ENCODE measurements around the gene SMAD3.

Gene SMAD3

GRCh38 chr15:67093504-67093862, 28.1 kb downstream of the SMAD3 start:
- no peak for TF ChIP-seq CTCF (conservative IDR thresholded peaks at IDR 0.05; ENCODE audit: low read depth, low read length)
- H3K4me3 ChIP-seq (ENCODE audit: low read depth, low read length) = no peak overlapping the region
- no peak for DNase-seq (ENCODE audit: low read depth)

DNA sequence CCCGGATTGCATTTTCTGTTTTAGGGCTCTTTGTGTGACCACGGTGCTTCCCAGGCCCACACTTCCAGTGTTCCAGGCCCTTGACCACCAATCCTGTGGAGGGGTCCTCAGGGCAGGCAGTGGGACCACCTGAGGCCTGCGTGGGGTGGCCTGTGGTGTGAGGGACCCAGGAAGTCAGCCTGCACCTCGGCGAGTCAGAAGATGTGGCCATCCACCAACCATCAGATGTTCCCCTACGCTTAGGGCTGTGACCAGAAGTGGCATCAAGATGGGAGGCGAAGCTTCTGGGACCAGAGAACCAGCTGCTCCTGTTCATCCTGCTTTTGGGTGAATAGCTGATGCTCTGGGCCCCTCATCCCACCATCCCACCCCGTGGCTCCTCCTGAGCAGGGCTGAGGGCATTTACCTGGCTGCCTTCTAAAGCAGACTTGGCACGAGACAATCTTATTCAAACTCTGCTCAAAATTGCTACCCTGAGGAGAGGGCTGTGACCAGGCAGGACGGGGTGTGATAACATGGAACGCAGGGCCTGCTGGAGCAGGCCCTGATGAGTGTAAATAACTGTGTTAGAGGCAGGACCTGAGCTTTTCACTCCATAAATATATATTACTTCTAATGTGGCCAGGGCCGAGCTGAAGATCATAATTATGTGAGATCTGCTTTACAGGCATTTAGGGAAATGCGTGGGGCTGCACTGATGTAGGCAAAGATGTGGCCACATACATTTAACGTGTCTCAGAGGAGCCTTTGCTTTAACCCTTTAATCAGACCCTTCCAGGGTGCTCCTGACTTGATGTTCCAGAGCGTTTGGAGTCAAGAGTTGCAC, 28.8 kb downstream of the SMAD3 start:
- no peak overlapping the region for H3K4me3 ChIP-seq (ENCODE audit: low read depth, low read length)
- no peak for DNase-seq (ENCODE audit: low read depth)

GRCh38 chr15:67095912-67096311, 30.5 kb downstream of the SMAD3 start:
- TF ChIP-seq CTCF (conservative IDR thresholded peaks at IDR 0.05; ENCODE audit: low read depth, low read length) = no peak
- no peak overlapping the region for H3K4me3 ChIP-seq (ENCODE audit: low read depth, low read length)

More for the DNA sequence above, 28.8 kb downstream of the SMAD3 start:
- no peak for TF ChIP-seq CTCF (conservative IDR thresholded peaks at IDR 0.05; ENCODE audit: low read depth, low read length)

GRCh38 chr15:67096546-67097294, 31.3 kb downstream of the SMAD3 start:
- H3K4me3 ChIP-seq (ENCODE audit: low read depth, low read length) = no peak overlapping the region
- TF ChIP-seq CTCF (conservative IDR thresholded peaks at IDR 0.05; ENCODE audit: low read depth, low read length) = no peak
- no peak for DNase-seq (ENCODE audit: low read depth)

More at GRCh38 chr15:67095912-67096311, 30.5 kb downstream of the SMAD3 start:
- no peak for DNase-seq (ENCODE audit: low read depth)

GRCh38 chr15:67097424-67097823, 32.0 kb downstream of the SMAD3 start:
- no peak for TF ChIP-seq CTCF (conservative IDR thresholded peaks at IDR 0.05; ENCODE audit: low read depth, low read length)
- DNase-seq (ENCODE audit: low read depth) = no peak
- no peak overlapping the region for H3K4me3 ChIP-seq (ENCODE audit: low read depth, low read length)

- H3K4me3 ChIP-seq (ENCODE audit: low read depth, low read length) = peak overlapping the region; percentile 14
- TF ChIP-seq CTCF (conservative IDR thresholded peaks at IDR 0.05; ENCODE audit: low read depth, low read length) = no peak
- peak; percentile 89 for DNase-seq (ENCODE audit: low read depth)
Measured at GRCh38 chr15:67097930-67098740, 32.7 kb downstream of the SMAD3 start.

All from choroid plexus epithelial cell (primary cell).